Right lobe of liver (tissue), 6 donors: ENCODE data around the gene KRTCAP2. TPM values are rescaled to one million over a fixed set of nuclear protein-coding genes. Genes with fewer than 3 reads are reported as not detected.

Experiments used
- ATAC-seq, 4 donors: fragments of 200-7000 bp; cut with Tn5 transposase; one replicate each; pipeline ENCODE4 v1.9.1; 2020; ENCODE audit warnings: mild to moderate bottlenecking in 4 of 4, moderate library complexity in 4 of 4
- DNase-seq, 3 donors: peaks; one replicate each; pipeline ENCODE4 v3.0.0-alpha.2; 2020
- H3K27ac ChIP-seq, 3 donors: fragments of 200-600 bp; one replicate each; pipeline ENCODE4 v1.8.0; 2022
- H3K27me3 ChIP-seq, 2 donors: fragments of 200-600 bp; one replicate each; pipeline ENCODE4 v1.8.0; 2022
- H3K36me3 ChIP-seq, 4 donors: fragments of 200-600 bp; sonication (generic) in 1 of 4; one replicate each; pipeline versions ENCODE4 v1.5.1 to v1.8.0; 2017 to 2022; ENCODE audit warnings: control low read depth in 1 of 4
- H3K4me1 ChIP-seq, 4 donors: fragments of 200-600 bp; sonication (generic) in 1 of 4; one replicate each; pipeline versions ENCODE4 v1.5.1 to v1.8.0; 2017 to 2022; ENCODE audit warnings: control low read depth in 1 of 4
- H3K4me3 ChIP-seq, 3 donors: fragments of 200-600 bp; one replicate each; pipeline ENCODE4 v1.8.0; 2022
- H3K9me3 ChIP-seq, 4 donors: fragments of 200-600 bp; sonication (generic) in 1 of 4; one replicate each; pipeline versions ENCODE4 v1.5.1 to v1.8.0; 2017 to 2022; ENCODE audit warnings: control low read depth in 1 of 4
- CTCF ChIP-seq, 4 donors: fragments of 200-600 bp in 3 of 4; fragments of 450-650 bp in 1 of 4; IDR thresholded peaks; one replicate each; pipeline versions ENCODE4 v1.5.1 to v1.8.0; 2016 to 2022; ENCODE audit warnings: antibody characterized with exemption in 4 of 4, mild to moderate bottlenecking in 2 of 4
- POLR2A ChIP-seq: fragments of 450-650 bp; IDR thresholded peaks from one replicate; pipeline ENCODE4 v1.6.1; 2017; ENCODE audit warnings: antibody characterized with exemption, mild to moderate bottlenecking
- WGBS: methylation state at CpG from one replicate; pipeline ENCODE4 v1.1.6; 2018; ENCODE audit warnings: low coverage, low lambda C conversion rate; ENCODE audit not compliant: insufficient coverage; ENCODE audit errors: missing lambda C conversion rate; 5-methylcytosine and 5-hydroxymethylcytosine counted together
- intact Hi-C, 2 donors: fragments of 100-400 bp; cut with DNase I; formaldehyde crosslinking; loops; one replicate each; pipeline versions ENCODE4 v1.11.2 to v1.14.1; 2022
- total RNA-seq, 6 experiments: library from RNA; depleted of rRNA in 2 of 6; stranded (reverse); fragments of >200 nt in 2 of 6; fragmentation: NEBNext Ultra II Directional in 3 of 6; extraction: Animal tissue kit (Norgen Biotek cat#: 25700) in 3 of 6; gene quantifications; one replicate each; pipeline versions ENCODE4 v1.1.0 to v1.2.4, GENCODE V29; 2016 to 2023
- donor health status: DM: no; HTN: yes; CAD: no.
- donor health status: DM: no; HTN: no; CAD: no.
- donor health status: DM: no; HTN: no; CAD: no.
- donor health status: DM: no; HTN: yes; CAD: no.
- donor health status: DM: no; HTN: yes; CAD: no.

The KRTCAP2 gene
- total RNA-seq, 6 experiments from 2014 or later, result 85.5 to 145 (median 99.9) TPM

- 65% methylated on average over 7 of the region's 7 CpGs for WGBS
- peaks cover 0 to 13% (median 6%) of the 10 kb centered on the region in 4 donors for H3K4me1 ChIP-seq
- no peak overlapping the region for H3K27ac ChIP-seq
- no peak for ATAC-seq
- H3K9me3 ChIP-seq, result no peaks in the 10 kb centered on the region
- intact Hi-C loops, result no loop called here
- DNase-seq, result no peak
- H3K27me3 ChIP-seq, result no peaks in the 10 kb centered on the region
- no peak overlapping the region for H3K4me3 ChIP-seq
- no peaks in the 10 kb centered on the region for H3K36me3 ChIP-seq
- TF ChIP-seq POLR2A, result no peak
- TF ChIP-seq CTCF (IDR thresholded peaks at IDR 0.05), result no peak
Observed at GRCh38 chr1:155141749-155142148, 31.4 kb downstream of the KRTCAP2 start.

- ATAC-seq (no peak), DNase-seq (no peak)
- Histone ChIP-seq H3K27ac (peak overlapping the region in 2 of 3 donors; percentile 81 to 87), H3K4me3 (peak overlapping the region; percentile 81 to 97 (median 87)), H3K9me3 (no peaks in the 10 kb centered on the region), H3K27me3 (no peaks in the 10 kb centered on the region), H3K4me1 (peaks cover 0 to 13% (median 6%) of the 10 kb centered on the region in 4 donors), H3K36me3 (no peaks in the 10 kb centered on the region)
- no peak for TF ChIP-seq CTCF (IDR thresholded peaks at IDR 0.05)
- no peak for TF ChIP-seq POLR2A
- intact Hi-C loops, result no loop called here
- WGBS, result 4% methylated on average over 11 of the region's 11 CpGs
Observed at GRCh38 chr1:155140630-155140953, 32.5 kb downstream of the KRTCAP2 start.

GRCh38 chr1:155139895-155140629 lies 33.0 kb downstream of the KRTCAP2 start, which contains the start of gene DPM3:
Gene DPM3 (minus strand): TSS chr1:155140531. CDS start chr1:155140240, 291 bp downstream.
- Histone ChIP-seq H3K27ac (peak within 1 kb of the TSS; percentile 81 to 94 (median 87)), H3K36me3 (no peaks in the 10 kb centered on the region), H3K9me3 (no peaks in the 10 kb centered on the region), H3K4me1 (peaks cover 0 to 13% (median 6%) of the 10 kb centered on the region in 4 donors), H3K4me3 (peak within 1 kb of the TSS; percentile 81 to 97 (median 87)), H3K27me3 (no peaks in the 10 kb centered on the region)
- TF ChIP-seq POLR2A, result peak; percentile 69
- no peak for TF ChIP-seq CTCF (IDR thresholded peaks at IDR 0.05)
- 0% methylated on average over 20 of the region's 42 CpGs for WGBS
- DNase-seq, result peak; percentile 94 to 96 (median 94)
- intact Hi-C loops, result no loop called here
- ATAC-seq, result peak; percentile 58 to 71 (median 67)

- Histone ChIP-seq H3K4me1 (peaks cover 0 to 39% (median 17%) of the 10 kb centered on the region in 4 donors), H3K27ac (peak overlapping the region in 2 of 3 donors; percentile 99 to 100), H3K4me3 (peak overlapping the region in 1 of 3 donors; percentile 84), H3K9me3 (no peaks in the 10 kb centered on the region), H3K27me3 (no peaks in the 10 kb centered on the region), H3K36me3 (peaks cover 0 to 25% (median 13%) of the 10 kb centered on the region in 4 donors)
- 67% methylated on average over 5 of the region's 6 CpGs for WGBS
- no peak for DNase-seq
- ATAC-seq, result no peak
- TF ChIP-seq POLR2A (no peak), CTCF (IDR thresholded peaks at IDR 0.05) (no peak)
- intact Hi-C loops, result no loop called here
Observed at GRCh38 chr1:155137154-155137949, 35.8 kb downstream of the KRTCAP2 start.
